Panc1 (cell line): ENCODE results near the gene RNF115.

Experiments
- TF ChIP-seq, protein P1 (sequence below), 2 experiments: IDR thresholded peaks; 2 replicates each; pipeline ENCODE4 v1.6.1; 2011 to 2012; ENCODE audit warnings: low read depth in 2 of 2, control low read depth in 1 of 2, low read length in 1 of 2, mild to moderate bottlenecking in 1 of 2, moderate library complexity in 1 of 2; ENCODE audit not compliant: insufficient read depth in 1 of 2
- TF ChIP-seq, protein P2 (sequence below): fragments of 450-650 bp; IDR thresholded peaks from 2 replicates; pipeline ENCODE4 v1.5.1; 2017; ENCODE audit warnings: mild to moderate bottlenecking

DNA sequence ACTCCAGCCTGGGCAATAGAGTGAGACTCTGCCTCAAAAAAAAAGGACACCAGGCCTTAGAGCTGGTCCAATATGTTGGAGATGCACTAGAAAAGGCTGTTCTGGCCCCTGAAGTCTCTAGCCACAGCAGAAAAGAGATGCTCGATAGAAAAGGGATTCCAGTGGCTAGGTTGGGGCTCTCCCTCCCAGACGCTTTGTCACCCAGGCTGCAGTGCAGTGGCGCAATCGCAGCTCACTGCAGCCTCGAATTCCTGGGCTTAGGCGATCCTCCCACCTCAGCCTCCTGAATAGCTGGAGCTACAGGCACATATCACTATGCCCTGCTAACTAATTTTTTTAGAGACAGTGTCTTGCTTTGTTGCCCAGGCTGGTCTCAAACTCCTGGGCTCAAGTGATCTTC is 135.0 kb downstream of the RNF115 start:
- TF ChIP-seq, protein P1, sequence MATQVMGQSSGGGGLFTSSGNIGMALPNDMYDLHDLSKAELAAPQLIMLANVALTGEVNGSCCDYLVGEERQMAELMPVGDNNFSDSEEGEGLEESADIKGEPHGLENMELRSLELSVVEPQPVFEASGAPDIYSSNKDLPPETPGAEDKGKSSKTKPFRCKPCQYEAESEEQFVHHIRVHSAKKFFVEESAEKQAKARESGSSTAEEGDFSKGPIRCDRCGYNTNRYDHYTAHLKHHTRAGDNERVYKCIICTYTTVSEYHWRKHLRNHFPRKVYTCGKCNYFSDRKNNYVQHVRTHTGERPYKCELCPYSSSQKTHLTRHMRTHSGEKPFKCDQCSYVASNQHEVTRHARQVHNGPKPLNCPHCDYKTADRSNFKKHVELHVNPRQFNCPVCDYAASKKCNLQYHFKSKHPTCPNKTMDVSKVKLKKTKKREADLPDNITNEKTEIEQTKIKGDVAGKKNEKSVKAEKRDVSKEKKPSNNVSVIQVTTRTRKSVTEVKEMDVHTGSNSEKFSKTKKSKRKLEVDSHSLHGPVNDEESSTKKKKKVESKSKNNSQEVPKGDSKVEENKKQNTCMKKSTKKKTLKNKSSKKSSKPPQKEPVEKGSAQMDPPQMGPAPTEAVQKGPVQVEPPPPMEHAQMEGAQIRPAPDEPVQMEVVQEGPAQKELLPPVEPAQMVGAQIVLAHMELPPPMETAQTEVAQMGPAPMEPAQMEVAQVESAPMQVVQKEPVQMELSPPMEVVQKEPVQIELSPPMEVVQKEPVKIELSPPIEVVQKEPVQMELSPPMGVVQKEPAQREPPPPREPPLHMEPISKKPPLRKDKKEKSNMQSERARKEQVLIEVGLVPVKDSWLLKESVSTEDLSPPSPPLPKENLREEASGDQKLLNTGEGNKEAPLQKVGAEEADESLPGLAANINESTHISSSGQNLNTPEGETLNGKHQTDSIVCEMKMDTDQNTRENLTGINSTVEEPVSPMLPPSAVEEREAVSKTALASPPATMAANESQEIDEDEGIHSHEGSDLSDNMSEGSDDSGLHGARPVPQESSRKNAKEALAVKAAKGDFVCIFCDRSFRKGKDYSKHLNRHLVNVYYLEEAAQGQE (IDR thresholded peaks at IDR 0.05; ENCODE audit: insufficient read depth in 1 of 2, low read depth in 2 of 2, low read length in 1 of 2) = no peak
- TF ChIP-seq, protein P2, sequence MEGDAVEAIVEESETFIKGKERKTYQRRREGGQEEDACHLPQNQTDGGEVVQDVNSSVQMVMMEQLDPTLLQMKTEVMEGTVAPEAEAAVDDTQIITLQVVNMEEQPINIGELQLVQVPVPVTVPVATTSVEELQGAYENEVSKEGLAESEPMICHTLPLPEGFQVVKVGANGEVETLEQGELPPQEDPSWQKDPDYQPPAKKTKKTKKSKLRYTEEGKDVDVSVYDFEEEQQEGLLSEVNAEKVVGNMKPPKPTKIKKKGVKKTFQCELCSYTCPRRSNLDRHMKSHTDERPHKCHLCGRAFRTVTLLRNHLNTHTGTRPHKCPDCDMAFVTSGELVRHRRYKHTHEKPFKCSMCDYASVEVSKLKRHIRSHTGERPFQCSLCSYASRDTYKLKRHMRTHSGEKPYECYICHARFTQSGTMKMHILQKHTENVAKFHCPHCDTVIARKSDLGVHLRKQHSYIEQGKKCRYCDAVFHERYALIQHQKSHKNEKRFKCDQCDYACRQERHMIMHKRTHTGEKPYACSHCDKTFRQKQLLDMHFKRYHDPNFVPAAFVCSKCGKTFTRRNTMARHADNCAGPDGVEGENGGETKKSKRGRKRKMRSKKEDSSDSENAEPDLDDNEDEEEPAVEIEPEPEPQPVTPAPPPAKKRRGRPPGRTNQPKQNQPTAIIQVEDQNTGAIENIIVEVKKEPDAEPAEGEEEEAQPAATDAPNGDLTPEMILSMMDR = no peak
